Measurements from ENCODE around the gene CACNA2D2. TPM values are rescaled to one million over a fixed set of nuclear protein-coding genes. Genes with fewer than 3 reads are reported as not detected.

The CACNA2D2 gene
- total RNA-seq, 4 donors from 2014 or later, result 1.5 to 3.3 (median 2.9) TPM

- intact Hi-C loops (cut with DNase I), result no loop called here
- Histone ChIP-seq H3K36me3 (no peaks in the 10 kb centered on the region), H3K9me3 (no peaks in the 10 kb centered on the region), H3K4me3 (replicated peaks in 1 of 3) (no peak overlapping the region), H3K4me1 (peaks cover 2 to 3% of the 10 kb centered on the region in 2 donors), H3K27ac (no peak overlapping the region), H3K27me3 (no peaks in the 10 kb centered on the region)
- 100% methylated on average over 1 to 2 of the region's 2 CpGs for WGBS, 2 donors
- DNase-seq, result no peak
- TF ChIP-seq CTCF (IDR thresholded peaks at IDR 0.05) (no peak), POLR2A (IDR thresholded peaks at IDR 0.05) (no peak)
Observed at GRCh38 chr3:50444782-50445181, 58.7 kb downstream of the CACNA2D2 start.

GRCh38 chr3:50444213-50444612, 59.2 kb downstream of the CACNA2D2 start:
- Histone ChIP-seq H3K9me3 (no peaks in the 10 kb centered on the region), H3K4me3 (replicated peaks in 1 of 3) (no peak overlapping the region), H3K36me3 (no peaks in the 10 kb centered on the region), H3K27ac (no peak overlapping the region), H3K27me3 (no peaks in the 10 kb centered on the region), H3K4me1 (no peaks in the 10 kb centered on the region)
- no peak for DNase-seq
- TF ChIP-seq CTCF (IDR thresholded peaks at IDR 0.05) (no peak), POLR2A (IDR thresholded peaks at IDR 0.05) (no peak)
- intact Hi-C loops (cut with DNase I), result no loop called here
- 92 to 94% methylated on average over 4 to 5 of the region's 5 CpGs for WGBS, 2 donors

GRCh38 chr3:50442945-50443579, 60.4 kb downstream of the CACNA2D2 start:
- 89 to 96% methylated on average over 16 to 21 of the region's 21 CpGs for WGBS, 2 donors
- Histone ChIP-seq H3K27ac (no peak overlapping the region), H3K4me3 (replicated peaks in 1 of 3) (no peak overlapping the region), H3K4me1 (no peaks in the 10 kb centered on the region), H3K9me3 (no peaks in the 10 kb centered on the region), H3K36me3 (no peaks in the 10 kb centered on the region), H3K27me3 (no peaks in the 10 kb centered on the region)
- TF ChIP-seq CTCF (IDR thresholded peaks at IDR 0.05) (no peak), POLR2A (IDR thresholded peaks at IDR 0.05) (no peak)
- intact Hi-C loops (cut with DNase I), result no loop called here
- DNase-seq, result no peak

- H3K27ac ChIP-seq, result no peak overlapping the region
- no peaks in the 10 kb centered on the region for H3K4me1 ChIP-seq
- TF ChIP-seq POLR2A (IDR thresholded peaks at IDR 0.05) (no peak), CTCF (IDR thresholded peaks at IDR 0.05) (no peak)
- intact Hi-C loops (cut with DNase I), result no loop called here
- H3K9me3 ChIP-seq, result no peaks in the 10 kb centered on the region
- H3K27me3 ChIP-seq, result no peaks in the 10 kb centered on the region
- no peaks in the 10 kb centered on the region for H3K36me3 ChIP-seq
- no peak overlapping the region for H3K4me3 ChIP-seq (replicated peaks in 1 of 3)
- 72 to 74% methylated on average over 3 to 7 of the region's 7 CpGs for WGBS, 2 donors
- DNase-seq, result no peak
Observed at GRCh38 chr3:50441424-50442217, 61.8 kb downstream of the CACNA2D2 start.

- H3K36me3 ChIP-seq, result no peaks in the 10 kb centered on the region
- no peaks in the 10 kb centered on the region for H3K27me3 ChIP-seq
- H3K4me1 ChIP-seq, result no peaks in the 10 kb centered on the region
- H3K4me3 ChIP-seq (replicated peaks in 1 of 3), result no peak overlapping the region
- TF ChIP-seq CTCF (IDR thresholded peaks at IDR 0.05) (peak; percentile 74 to 90 (median 84)), POLR2A (IDR thresholded peaks at IDR 0.05) (no peak)
- no peak overlapping the region for H3K27ac ChIP-seq
- DNase-seq, result peak; percentile 75 to 80
- intact Hi-C loops (cut with DNase I), result loop anchor here (2.0 kb wide), 1 partner anchor 105 kb away; no protein-coding TSS in a partner anchor
- WGBS, 2 donors, result 0 to 5% methylated on average over 2 to 4 of the region's 5 CpGs
- no peaks in the 10 kb centered on the region for H3K9me3 ChIP-seq
Observed at GRCh38 chr3:50436114-50436674, 67.2 kb downstream of the CACNA2D2 start.
